HG02885 (cell line): ENCODE results near the gene C11orf91.
A peak's percentile ranks its signal among the peaks of the same experiment; 100 is the strongest.
"Not testable (repeated sequence)": the region's sequence is repeated elsewhere in the genome, so short reads cannot be mapped to it uniquely, and the experiment has no call there.

Experiments
- ATAC-seq: cut with Tn5 transposase; IDR thresholded peaks from one replicate; pipeline ENCODE4 v1.9.1; 2021; ENCODE audit warnings: mild to moderate bottlenecking; ENCODE audit not compliant: unreplicated experiment, poor library complexity

Gene C11orf91

GRCh38 chr11:33722590-33723234 is 22.1 kb upstream of the C11orf91 start:
- ATAC-seq, result peak; percentile 93

GRCh38 chr11:33721984-33722383 is 21.4 kb upstream of the C11orf91 start:
- no peak for ATAC-seq

- no peak for ATAC-seq
These were observed 20.8 kb upstream of the C11orf91 start for GRCh38 chr11:33721426-33721825.

DNA sequence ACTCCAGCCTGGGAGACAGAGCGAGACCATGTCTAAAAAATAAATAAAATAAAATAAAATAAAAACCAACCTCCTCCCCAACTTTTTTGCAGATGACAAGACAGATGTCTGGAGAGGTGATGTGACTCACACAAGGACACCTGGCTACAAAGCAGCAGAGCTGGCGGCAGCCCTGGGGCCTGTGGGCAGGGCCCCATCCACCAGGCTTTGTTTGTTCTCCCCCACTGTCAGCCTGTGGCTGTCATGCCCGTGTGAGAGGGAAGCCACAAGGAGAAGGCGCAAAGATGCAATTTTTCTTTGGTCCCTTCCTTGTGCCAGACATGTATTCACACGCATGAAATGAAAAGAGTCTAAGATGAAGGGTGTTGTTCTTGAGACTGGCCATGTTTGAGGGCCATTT is 19.0 kb upstream of the C11orf91 start:
- ATAC-seq, result no peak

- ATAC-seq, result no peak
These were observed 17.8 kb upstream of the C11orf91 start for GRCh38 chr11:33718440-33718839.

GRCh38 chr11:33716243-33716642 is 15.6 kb upstream of the C11orf91 start:
- ATAC-seq, result no peak

GRCh38 chr11:33713856-33714398 is 13.3 kb upstream of the C11orf91 start:
- no peak for ATAC-seq

GRCh38 chr11:33713151-33713855 is 12.7 kb upstream of the C11orf91 start:
- no peak for ATAC-seq

GRCh38 chr11:33712436-33712835 is 11.8 kb upstream of the C11orf91 start:
- ATAC-seq, result no peak

DNA sequence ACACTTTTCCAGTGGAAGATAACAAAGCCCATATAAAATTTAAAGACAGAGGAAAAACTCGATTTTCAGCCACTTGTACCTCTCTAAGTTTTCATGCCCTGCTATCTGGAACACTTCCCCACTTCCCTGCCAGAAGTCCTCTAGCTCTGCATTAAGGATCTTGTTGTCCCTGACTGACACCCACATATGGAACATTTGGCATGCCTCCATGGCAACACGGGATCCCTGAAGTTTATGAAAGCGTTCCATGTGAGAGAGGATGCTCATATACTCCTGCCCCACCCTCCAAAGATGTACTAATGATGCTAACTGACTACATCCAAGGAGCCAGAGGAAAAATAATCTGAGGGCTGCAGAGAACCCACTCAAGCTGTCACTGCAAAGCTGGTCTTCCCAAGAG is 8.8 kb upstream of the C11orf91 start:
- no peak for ATAC-seq

- ATAC-seq, result no peak
These were observed 8.4 kb upstream of the C11orf91 start for GRCh38 chr11:33708985-33709384.

GRCh38 chr11:33707831-33708230 is 7.2 kb upstream of the C11orf91 start:
- ATAC-seq, result not testable (repeated sequence)

GRCh38 chr11:33706966-33707365 is 6.3 kb upstream of the C11orf91 start:
- no peak for ATAC-seq

DNA sequence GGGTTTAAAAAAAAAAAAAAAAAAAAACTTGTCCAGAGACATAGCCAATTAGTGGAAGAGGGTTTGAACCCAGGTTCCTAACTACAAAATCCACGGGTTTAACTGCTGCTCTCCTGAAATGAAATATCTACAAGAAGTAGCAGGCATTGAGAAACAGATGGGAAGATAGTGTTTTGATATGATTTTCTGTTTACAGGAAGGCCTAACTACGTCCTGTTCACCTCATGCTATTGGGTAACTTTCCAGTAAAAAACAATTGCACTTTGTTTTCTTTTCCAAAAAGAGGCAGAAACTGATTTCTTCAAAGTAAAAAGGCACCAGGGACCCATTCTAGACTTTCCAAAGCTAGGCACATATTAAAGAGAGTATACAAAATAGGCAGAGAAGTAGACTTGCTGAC is 5.9 kb upstream of the C11orf91 start:
- ATAC-seq, result no peak

DNA sequence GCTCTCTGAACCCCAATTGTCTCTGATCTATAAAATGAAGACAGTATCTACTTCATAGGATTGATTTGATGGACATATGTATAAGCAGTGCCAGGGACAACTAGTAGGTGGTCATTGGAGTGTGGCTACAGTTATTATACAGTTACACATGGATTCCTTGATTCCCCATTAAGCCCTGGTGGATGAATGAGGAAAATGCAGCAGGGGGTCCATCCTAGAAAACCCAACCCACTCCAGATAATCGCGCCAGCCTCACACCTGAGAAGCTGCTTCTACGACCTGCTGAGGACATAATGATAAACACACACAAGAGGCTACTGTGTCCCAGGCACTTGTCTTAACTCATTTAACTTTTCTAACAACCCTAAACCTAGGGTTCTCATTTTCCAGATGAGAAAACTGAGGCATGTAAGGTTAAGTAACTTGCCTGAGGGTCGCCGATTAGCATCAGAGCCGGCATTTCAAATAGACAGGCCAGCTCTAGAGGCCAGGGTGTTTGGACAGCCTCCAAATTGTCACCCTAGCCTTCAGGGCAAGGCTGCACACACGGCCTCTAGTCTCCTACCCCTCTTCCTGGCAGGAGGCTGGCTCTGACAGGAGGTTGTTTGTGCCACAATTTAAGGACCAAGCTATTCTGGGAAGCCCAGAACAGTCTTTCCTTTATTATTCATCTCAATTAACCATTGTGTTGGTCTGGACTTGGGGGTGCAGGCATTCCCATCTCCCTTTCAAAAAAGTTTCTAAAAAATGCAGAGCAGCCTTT is 3.8 kb upstream of the C11orf91 start:
- ATAC-seq, result no peak

- no peak for ATAC-seq
These were observed 3.2 kb upstream of the C11orf91 start for GRCh38 chr11:33703788-33704187.

DNA sequence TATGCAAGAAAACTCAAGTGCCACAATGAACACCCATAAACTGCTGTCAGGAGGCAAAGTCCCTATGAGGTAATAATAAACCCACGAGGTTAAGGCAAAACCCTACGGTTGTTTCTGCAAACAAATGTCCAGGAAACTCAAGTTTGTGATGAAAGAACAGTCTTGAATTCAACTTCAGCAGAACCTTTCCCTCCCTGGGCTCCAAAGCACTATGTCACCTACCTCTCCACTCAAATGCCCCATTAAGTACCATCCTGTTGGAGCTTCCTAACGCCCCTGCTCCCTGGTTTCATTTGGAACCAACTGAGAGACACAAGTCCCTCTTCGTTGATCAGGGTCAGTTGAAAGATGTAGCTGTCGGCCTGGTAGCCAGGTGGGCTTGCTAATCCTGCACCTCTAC is 2.6 kb upstream of the C11orf91 start:
- ATAC-seq, result no peak

DNA sequence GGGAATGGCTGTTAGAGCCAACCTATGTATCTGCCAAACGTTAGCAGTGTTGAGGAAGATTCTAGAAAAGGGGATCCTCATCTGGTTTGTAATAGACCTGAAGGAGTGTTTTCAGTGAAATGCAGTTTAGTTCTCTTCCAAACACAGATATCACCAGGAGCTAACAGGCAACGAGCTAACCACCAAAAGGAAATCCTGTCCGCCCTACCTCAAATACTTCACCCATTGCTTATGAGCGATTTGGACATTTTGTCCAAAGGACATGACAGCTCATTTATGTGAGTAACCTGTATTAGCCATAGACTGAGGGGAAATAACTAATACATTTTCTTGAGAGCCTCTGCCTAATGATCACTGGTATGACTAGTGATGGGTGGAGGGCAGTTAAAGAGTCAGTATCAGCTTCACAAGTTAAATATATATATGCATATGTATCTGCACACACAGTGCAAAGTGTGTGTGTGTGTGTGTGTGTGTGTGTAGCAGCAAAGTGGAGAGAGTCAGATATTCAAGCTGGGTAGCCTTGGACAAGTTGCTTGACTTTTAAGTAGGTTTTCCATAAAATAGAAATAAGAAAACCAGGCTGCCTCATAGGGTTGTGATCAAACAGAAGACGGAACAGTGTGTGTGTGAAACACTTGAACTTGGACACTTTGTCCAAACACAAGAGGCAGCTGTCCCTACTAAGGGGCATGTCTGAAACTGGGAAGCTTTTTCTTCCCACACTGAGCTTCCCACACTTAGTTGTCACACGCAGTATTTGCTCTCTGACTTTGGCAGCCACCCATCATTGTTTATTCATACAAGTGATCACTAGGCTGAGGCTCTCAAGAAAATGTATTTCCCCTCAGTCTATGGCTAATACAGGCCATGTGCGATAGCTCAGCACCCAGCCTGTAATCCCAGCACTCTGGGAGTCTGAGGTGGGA is 940 bp upstream of the C11orf91 start:
- ATAC-seq, result no peak

DNA sequence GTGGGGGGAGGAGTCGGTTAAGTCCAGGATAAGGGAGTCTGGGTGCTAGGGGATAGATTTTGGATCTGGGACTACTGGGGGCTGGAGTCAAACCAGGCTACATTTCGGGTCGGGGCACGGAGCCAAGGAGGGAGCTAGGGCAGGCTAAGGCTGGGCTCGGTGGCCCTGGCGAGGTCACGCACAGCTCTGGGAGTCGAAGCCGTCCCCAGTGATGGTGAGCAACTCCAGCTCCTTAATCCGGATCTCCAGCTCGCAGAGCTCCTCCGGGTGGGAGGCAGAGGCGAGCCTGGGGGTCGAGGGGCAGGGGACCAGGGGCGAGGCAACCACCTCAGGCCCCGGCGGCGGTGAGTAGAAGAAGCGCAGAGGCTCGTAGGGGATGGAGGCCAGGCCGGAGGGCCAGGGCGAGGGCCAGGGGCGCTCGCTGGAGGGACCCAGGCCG is 544 bp downstream of the C11orf91 start:
- no peak for ATAC-seq

DNA sequence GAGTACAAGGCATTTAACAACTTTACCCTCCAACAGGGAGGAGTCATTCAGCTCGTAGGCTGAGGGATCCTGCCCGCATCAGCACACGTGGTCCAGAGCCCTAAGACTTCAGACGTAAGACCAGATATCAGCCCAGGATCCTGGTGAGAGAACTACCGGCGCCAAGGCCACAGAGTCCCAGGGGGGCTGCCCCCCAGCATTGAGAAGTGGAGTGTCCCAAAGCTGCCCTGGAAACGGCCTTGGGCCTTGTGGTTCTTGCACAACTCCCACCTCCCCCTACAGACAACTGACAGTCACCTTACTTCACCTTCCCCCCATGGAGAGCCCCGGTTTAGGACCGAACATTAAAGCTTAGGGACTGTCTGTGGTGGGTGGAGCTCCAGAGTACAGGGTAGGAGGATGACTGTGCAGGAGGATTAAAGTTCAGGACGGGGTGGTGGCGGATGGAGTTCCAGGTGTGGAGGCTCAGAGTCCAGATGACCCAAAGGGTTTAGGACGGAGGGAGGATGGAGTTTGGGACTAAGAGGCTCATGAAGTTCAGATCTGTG is 1.0 kb downstream of the C11orf91 start:
- no peak for ATAC-seq
